ENCODE results near the gene ZNF230. TPM values are rescaled to one million over a fixed set of nuclear protein-coding genes. Genes with fewer than 3 reads are reported as not detected.

ZNF230 gene
- total RNA-seq, 1 donor from 2014 or later = 6.5 TPM

DNA sequence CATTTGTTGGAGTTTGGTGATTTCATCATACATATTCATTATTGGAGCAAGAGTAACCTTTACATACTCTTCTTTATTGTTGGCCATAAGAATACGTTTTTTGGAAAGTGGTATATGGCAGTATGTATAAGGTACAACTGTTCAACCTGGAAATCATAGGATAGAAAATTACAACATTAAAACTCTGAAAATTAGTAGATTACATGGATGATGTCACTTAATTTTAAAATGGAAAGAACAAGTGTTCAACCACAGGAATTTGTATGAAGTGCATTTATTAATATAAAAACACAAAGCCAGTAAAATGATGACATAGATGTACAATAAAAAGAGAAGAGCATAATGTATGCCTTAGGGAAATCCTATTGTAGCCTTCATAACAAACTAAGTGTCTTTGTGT is 26.0 kb upstream of the ZNF230 start:
- H3K4me3 Mint-ChIP-seq = no peak overlapping the region
- no peak for TF ChIP-seq CTCF (conservative IDR thresholded peaks at IDR 0.05)
- peaks cover 19% of the 10 kb centered on the region for H3K9me3 Mint-ChIP-seq
- H3K36me3 Mint-ChIP-seq = peaks cover 26% of the 10 kb centered on the region
- H3K4me1 Mint-ChIP-seq (ENCODE audit: unreplicated experiment) = no peaks in the 10 kb centered on the region
- DNase-seq (ENCODE audit: extremely low spot score, unreplicated experiment) = no peak
- H3K27me3 Mint-ChIP-seq = no peaks in the 10 kb centered on the region
- no peak overlapping the region for H3K27ac Mint-ChIP-seq

DNA sequence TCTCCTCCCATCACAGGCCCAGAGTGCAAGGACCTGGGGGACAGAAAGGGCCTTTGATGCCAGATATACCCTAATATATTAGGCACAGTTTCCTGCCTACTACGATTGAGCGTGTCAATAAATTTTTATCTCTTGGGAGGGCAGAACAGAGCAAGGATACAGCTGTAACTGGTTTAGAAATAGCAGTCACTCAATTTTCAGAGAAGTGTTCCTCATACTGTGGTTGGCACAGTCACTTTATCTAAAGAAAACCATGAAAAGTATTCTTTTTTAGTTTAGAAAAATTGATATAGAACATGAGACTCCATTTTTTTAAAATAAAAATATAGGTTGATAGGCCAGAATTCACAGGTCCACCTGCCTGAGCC is 19.2 kb upstream of the ZNF230 start:
- TF ChIP-seq CTCF (conservative IDR thresholded peaks at IDR 0.05) = no peak
- DNase-seq (ENCODE audit: extremely low spot score, unreplicated experiment) = no peak
- H3K4me1 Mint-ChIP-seq (ENCODE audit: unreplicated experiment) = no peaks in the 10 kb centered on the region
- H3K4me3 Mint-ChIP-seq = peak overlapping the region; percentile 99
- no peaks in the 10 kb centered on the region for H3K27me3 Mint-ChIP-seq
- H3K27ac Mint-ChIP-seq = no peak overlapping the region
- H3K36me3 Mint-ChIP-seq = peaks cover under 1% of the 10 kb centered on the region
- H3K9me3 Mint-ChIP-seq = no peaks in the 10 kb centered on the region

DNA sequence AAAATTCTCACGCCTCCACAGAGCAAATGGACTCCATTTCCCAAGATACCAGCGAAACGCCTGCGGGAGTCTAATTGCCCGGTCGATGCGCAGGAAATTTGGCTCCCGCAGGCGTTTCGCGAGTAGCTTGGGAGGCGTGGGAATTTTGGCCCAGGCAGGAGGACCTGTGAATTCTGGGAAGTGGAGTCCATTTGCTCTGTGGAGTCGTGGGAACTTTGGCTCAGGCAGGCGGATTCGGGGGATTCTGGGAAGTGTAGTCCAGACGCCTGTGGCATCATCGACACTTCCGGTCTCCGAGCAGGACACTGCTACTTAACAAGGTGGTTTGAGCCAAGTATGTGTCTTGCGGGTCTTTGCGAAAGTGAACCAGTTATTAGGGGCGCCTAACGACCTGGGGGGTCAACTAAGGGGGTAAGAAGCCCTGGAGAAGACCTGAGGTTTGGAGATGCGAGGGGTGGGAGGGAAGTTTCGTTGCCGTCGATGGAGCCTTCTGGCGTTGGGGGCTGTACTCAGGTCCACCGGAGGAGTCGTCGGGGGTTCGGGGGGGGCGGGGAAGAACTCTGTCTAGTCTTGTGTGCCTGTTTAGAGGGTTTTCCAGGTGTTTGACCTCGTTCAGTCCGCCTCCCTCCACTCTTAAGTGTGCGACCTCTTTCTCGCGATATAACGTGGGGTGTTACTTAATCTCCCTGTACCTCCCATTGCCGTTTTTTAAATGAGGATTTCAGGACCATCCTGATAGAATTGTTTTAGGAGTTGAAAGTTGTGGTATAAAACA is 18.7 kb upstream of the ZNF230 start, which contains the start of gene ZNF155:
Gene ZNF155, plus strand, starts transcription at position 277 of the 775 bp plus-strand sequence. CDS start 4,356 bp downstream, outside the sequence.
- no peaks in the 10 kb centered on the region for H3K27me3 Mint-ChIP-seq
- no peak for TF ChIP-seq CTCF (conservative IDR thresholded peaks at IDR 0.05)
- H3K36me3 Mint-ChIP-seq = peaks cover 7% of the 10 kb centered on the region
- no peaks in the 10 kb centered on the region for H3K9me3 Mint-ChIP-seq
- H3K4me1 Mint-ChIP-seq (ENCODE audit: unreplicated experiment) = no peaks in the 10 kb centered on the region
- DNase-seq (ENCODE audit: extremely low spot score, unreplicated experiment) = peak; percentile 82
- H3K4me3 Mint-ChIP-seq = peak within 1 kb of the TSS; percentile 99
- peak within 1 kb of the TSS; percentile 90 for H3K27ac Mint-ChIP-seq

- TF ChIP-seq CTCF (conservative IDR thresholded peaks at IDR 0.05) = no peak
- no peaks in the 10 kb centered on the region for H3K4me1 Mint-ChIP-seq (ENCODE audit: unreplicated experiment)
- H3K27ac Mint-ChIP-seq = peak overlapping the region; percentile 56
- H3K27me3 Mint-ChIP-seq = no peaks in the 10 kb centered on the region
- peak overlapping the region; percentile 99 for H3K4me3 Mint-ChIP-seq
- peaks cover 11% of the 10 kb centered on the region for H3K36me3 Mint-ChIP-seq
- DNase-seq (ENCODE audit: extremely low spot score, unreplicated experiment) = no peak
- no peaks in the 10 kb centered on the region for H3K9me3 Mint-ChIP-seq
Observed at GRCh38 chr19:43984687-43985000, 18.1 kb upstream of the ZNF230 start.

DNA sequence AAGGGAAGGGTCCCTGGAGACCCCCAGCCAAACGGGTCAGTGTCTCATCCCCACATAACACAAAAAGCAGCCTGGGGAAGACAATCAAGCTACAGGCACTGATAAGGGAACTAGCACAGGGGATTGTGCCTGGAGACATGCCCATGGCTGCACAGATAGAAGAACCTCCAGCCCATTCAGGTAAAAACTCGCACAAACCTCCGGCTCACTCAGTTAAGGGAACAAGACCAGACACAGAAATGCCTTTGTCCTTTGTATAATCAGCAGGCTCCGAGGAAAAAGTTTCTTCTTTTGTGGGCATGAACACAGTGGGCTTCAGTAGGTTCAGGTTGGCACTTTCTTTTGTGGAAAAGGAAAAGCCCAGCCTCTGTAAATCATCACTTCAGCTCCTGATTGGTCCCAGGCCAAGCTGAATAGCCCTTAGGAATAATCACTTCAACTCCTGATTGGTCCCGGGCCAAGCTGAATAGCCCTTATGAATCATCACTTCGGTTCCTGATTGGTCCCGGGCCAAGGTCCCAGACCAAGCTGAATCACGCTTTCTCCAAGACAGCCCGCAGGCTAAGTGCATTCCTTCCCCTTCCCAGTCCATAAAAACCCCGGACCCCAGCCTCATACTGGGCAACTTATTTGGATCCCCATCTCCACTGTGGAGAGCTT is 5.0 kb upstream of the ZNF230 start:
- Mint-ChIP-seq H3K27me3 (peaks cover 3% of the 10 kb centered on the region), H3K4me1 (ENCODE audit: unreplicated experiment) (peaks cover 10% of the 10 kb centered on the region), H3K36me3 (peaks cover 34% of the 10 kb centered on the region), H3K9me3 (peaks cover 10% of the 10 kb centered on the region), H3K4me3 (no peak overlapping the region), H3K27ac (no peak overlapping the region)
- DNase-seq (ENCODE audit: extremely low spot score, unreplicated experiment) = no peak
- no peak for TF ChIP-seq CTCF (conservative IDR thresholded peaks at IDR 0.05)
